ENCODE measurements around the gene ATAD1. TPM values are rescaled to one million over a fixed set of nuclear protein-coding genes. Genes with fewer than 3 reads are reported as not detected.

ATAD1 gene
- total and polyA plus RNA-seq, 2 of the 8 experiments (the other 6 are each of a cell fraction or from before 2014, with no cell fraction given), result 8.9 to 35.3 TPM

DNA sequence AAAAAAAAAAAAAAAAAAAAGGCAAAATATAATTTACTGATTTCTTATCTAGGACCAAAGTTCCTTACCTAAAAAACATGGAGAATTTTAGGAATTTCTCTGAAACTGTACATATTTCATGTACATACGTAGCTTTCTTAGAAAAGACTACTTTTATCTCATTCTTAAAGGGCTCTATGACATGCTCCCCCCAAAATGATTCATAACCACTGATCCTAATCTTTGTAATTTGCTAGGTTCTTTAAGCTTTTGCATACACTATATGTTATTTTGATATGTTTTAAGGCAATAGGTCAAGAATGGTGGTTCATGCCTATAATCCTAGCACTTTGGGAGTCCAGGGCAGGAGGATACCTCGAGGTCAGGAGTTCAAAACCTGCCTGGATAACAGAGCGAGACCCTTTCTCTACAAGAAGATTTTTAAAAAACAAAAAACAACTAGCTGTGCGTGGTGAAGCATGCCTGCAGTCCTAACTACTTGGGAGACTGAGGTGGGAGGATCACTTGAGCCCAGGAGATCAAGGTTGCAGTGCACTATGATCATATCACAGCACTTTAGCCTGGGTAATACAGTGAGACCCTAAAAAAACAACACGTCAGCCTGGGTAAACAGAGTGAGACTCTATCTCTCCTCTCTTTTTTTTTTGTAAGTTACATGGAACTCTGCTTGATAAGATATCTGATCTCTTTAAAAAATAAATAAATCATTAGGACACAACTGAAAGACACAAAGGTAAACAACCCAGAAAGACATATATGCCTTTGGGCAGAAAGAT lies 54.8 kb downstream of the ATAD1 start:
- Histone ChIP-seq H3K14ac (ENCODE audit: insufficient read length) (no peak overlapping the region), H3K4me3 (ENCODE audit: extremely low read depth in 1 of 4, insufficient read depth in 2 of 4, low read depth in 3 of 4, low read length in 4 of 4) (no peak overlapping the region), H3K27me3 (replicated peaks in 1 of 4; ENCODE audit: control insufficient read depth in 3 of 4, extremely low read depth in 1 of 4, insufficient read depth in 3 of 4, low read length in 3 of 4) (no peaks in the 10 kb centered on the region), H2BK20ac (ENCODE audit: low read length) (no peak overlapping the region), H3K27ac (ENCODE audit: low read depth, low read length) (no peak overlapping the region), H2BK120ac (replicated peaks; ENCODE audit: low read depth, low read length) (no peak overlapping the region), H3K4me1 (replicated peaks in 1 of 4; ENCODE audit: control insufficient read depth in 3 of 4, insufficient read depth in 4 of 4, low read length in 3 of 4) (no peaks in the 10 kb centered on the region), H2BK5ac (ENCODE audit: low read depth, low read length) (no peak overlapping the region), H3K23me2 (ENCODE audit: low read depth, low read length) (no peaks in the 10 kb centered on the region), H2BK12ac (ENCODE audit: low read depth, low read length) (no peak overlapping the region), H2AK5ac (ENCODE audit: low read depth, low read length) (no peak overlapping the region), H2BK15ac (ENCODE audit: low read length) (no peak overlapping the region), H3K23ac (ENCODE audit: insufficient read length) (no peak overlapping the region), H3K36me3 (ENCODE audit: control insufficient read depth in 2 of 4, insufficient read depth in 4 of 4, low read length in 3 of 4) (peaks cover 0 to 11% (median 4%) of the 10 kb centered on the region in 4 experiments; a peak in 4 of 8 replicates), H3K79me2 (ENCODE audit: control insufficient read depth in 1 of 2, insufficient read depth in 2 of 2, low read length in 2 of 2) (no peaks in the 10 kb centered on the region), H4K8ac (ENCODE audit: extremely low read depth, insufficient read depth, low read length) (no peak overlapping the region), H3K79me1 (ENCODE audit: low read depth, low read length) (no peaks in the 10 kb centered on the region), H3K4me2 (ENCODE audit: insufficient read depth in 1 of 2, low read depth in 2 of 2, low read length in 2 of 2) (no peak overlapping the region), H4K5ac (ENCODE audit: insufficient read length, low read depth, low read length) (no peak overlapping the region), H3K9me3 (ENCODE audit: insufficient read depth in 2 of 2, low read depth in 1 of 2, low read length in 1 of 2) (no peaks in the 10 kb centered on the region), H4K20me1 (replicated peaks in 1 of 2; ENCODE audit: control insufficient read depth in 1 of 2, insufficient read depth in 2 of 2, low read length in 2 of 2) (no peaks in the 10 kb centered on the region), H3K9ac (replicated peaks in 1 of 4; ENCODE audit: extremely low read depth in 1 of 4, low read depth in 3 of 4, low read length in 3 of 4) (no peak overlapping the region), H3K56ac (replicated peaks; ENCODE audit: insufficient read length, low read depth, low read length) (no peak overlapping the region), H4K91ac (replicated peaks; ENCODE audit: insufficient read length, low read length) (no peak overlapping the region), H2AFZ (ENCODE audit: low read length) (no peak overlapping the region), H3K4ac (replicated peaks; ENCODE audit: insufficient read length, low read depth, low read length) (no peak overlapping the region), H3K18ac (ENCODE audit: extremely low read depth, low read length) (no peak overlapping the region)
- DNase-seq (ENCODE audit: low read depth in 1 of 2, low spot score in 2 of 2) (no peak), FAIRE-seq (no peak)
- WGBS, 2 experiments (ENCODE audit: extremely low coverage in 1 of 2, insufficient coverage in 1 of 2, insufficient read length in 1 of 2, insufficient replicate concordance in 2 of 2, low coverage in 1 of 2, low lambda C conversion rate in 2 of 2, missing lambda C conversion rate in 1 of 2), result 82% methylated on average over 5 of the region's 5 CpGs; no CpG with 5 or more reads in 1 of the 2 experiments
- CTCF ChIA-PET (ENCODE audit: partially characterized antibody), result interaction anchor here (1.0 to 5.0 kb wide), 3 partner anchors 10 to 230 kb away, joined by 3 to 27 read pairs (median 3); no protein-coding TSS in a partner anchor
- POLR2A ChIA-PET (ENCODE audit: partially characterized antibody), result interaction anchor here (0.6 kb wide), 1 partner anchor 346 kb away, joined by 3 read pairs; no protein-coding TSS in a partner anchor
- TF ChIP-seq, protein P1, sequence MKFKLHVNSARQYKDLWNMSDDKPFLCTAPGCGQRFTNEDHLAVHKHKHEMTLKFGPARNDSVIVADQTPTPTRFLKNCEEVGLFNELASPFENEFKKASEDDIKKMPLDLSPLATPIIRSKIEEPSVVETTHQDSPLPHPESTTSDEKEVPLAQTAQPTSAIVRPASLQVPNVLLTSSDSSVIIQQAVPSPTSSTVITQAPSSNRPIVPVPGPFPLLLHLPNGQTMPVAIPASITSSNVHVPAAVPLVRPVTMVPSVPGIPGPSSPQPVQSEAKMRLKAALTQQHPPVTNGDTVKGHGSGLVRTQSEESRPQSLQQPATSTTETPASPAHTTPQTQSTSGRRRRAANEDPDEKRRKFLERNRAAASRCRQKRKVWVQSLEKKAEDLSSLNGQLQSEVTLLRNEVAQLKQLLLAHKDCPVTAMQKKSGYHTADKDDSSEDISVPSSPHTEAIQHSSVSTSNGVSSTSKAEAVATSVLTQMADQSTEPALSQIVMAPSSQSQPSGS (IDR thresholded peaks at IDR 0.05; ENCODE audit: low read length), result no peak

All from H1 (cell line).